Progenitor cell of endocrine pancreas (in vitro differentiated cells): ENCODE measurements around the gene PCSK1N. TPM values are rescaled to one million over a fixed set of nuclear protein-coding genes. Genes with fewer than 3 reads are reported as not detected.

ENCODE experiments used
- DNase-seq: peaks from one replicate; pipeline ENCODE4 v3.0.0; 2021; ENCODE audit warnings: low spot score; ENCODE audit not compliant: unreplicated experiment
- H3K27ac Mint-ChIP-seq: 2 replicates; pipeline ENCODE4 v1.8.0; 2021; ENCODE audit warnings: mild to moderate bottlenecking, moderate library complexity, mixed read lengths
- H3K27me3 Mint-ChIP-seq: 2 replicates; pipeline ENCODE4 v1.8.0; 2021; ENCODE audit warnings: mixed read lengths
- H3K36me3 Mint-ChIP-seq: 2 replicates; pipeline ENCODE4 v1.8.0; 2022; ENCODE audit warnings: mixed read lengths; ENCODE audit not compliant: insufficient read depth
- H3K4me1 Mint-ChIP-seq: 2 replicates; pipeline ENCODE4 v1.8.0; 2021; ENCODE audit warnings: low read depth, mixed read lengths
- H3K4me3 Mint-ChIP-seq: 2 replicates; pipeline ENCODE4 v1.8.0; 2021; ENCODE audit warnings: low read depth, mild to moderate bottlenecking, moderate library complexity, mixed read lengths
- H3K9me3 Mint-ChIP-seq: 2 replicates; pipeline ENCODE4 v1.8.0; 2021; ENCODE audit warnings: low read depth, mixed read lengths
- CTCF ChIP-seq: fragments of 200-600 bp; sonication (generic); IDR thresholded peaks from one replicate; pipeline ENCODE4 v1.5.0; 2021; ENCODE audit warnings: antibody characterized with exemption, mild to moderate bottlenecking; ENCODE audit not compliant: unreplicated experiment
- total RNA-seq: library from RNA; stranded (reverse); gene quantifications from 2 replicates; pipeline ENCODE4 v1.2.1, GENCODE V29; 2021

The PCSK1N gene
- total RNA-seq, 1 donor from 2014 or later, result 58.3 TPM

- Mint-ChIP-seq H3K36me3 (no peaks in the 10 kb centered on the region), H3K4me1 (peaks cover 3% of the 10 kb centered on the region), H3K27me3 (no peaks in the 10 kb centered on the region), H3K27ac (no peak overlapping the region), H3K9me3 (peaks cover 3% of the 10 kb centered on the region), H3K4me3 (no peak overlapping the region)
- DNase-seq, result no peak
- no peak for TF ChIP-seq CTCF
Measured at GRCh38 chrX:48794911-48795515, 40.4 kb downstream of the PCSK1N start.

- Mint-ChIP-seq H3K36me3 (no peaks in the 10 kb centered on the region), H3K27ac (peak overlapping the region; percentile 31), H3K27me3 (no peaks in the 10 kb centered on the region), H3K9me3 (peaks cover 3% of the 10 kb centered on the region), H3K4me1 (peaks cover 3% of the 10 kb centered on the region), H3K4me3 (no peak overlapping the region)
- no peak for TF ChIP-seq CTCF
- no peak for DNase-seq
Measured at GRCh38 chrX:48794340-48794910, 41.0 kb downstream of the PCSK1N start.

GRCh38 chrX:48793935-48794334 is 41.5 kb downstream of the PCSK1N start:
- Mint-ChIP-seq H3K9me3 (peaks cover 3% of the 10 kb centered on the region), H3K36me3 (no peaks in the 10 kb centered on the region), H3K4me1 (peaks cover 3% of the 10 kb centered on the region), H3K27ac (no peak overlapping the region), H3K4me3 (no peak overlapping the region), H3K27me3 (no peaks in the 10 kb centered on the region)
- TF ChIP-seq CTCF, result no peak
- no peak for DNase-seq

GRCh38 chrX:48792219-48792618 is 43.2 kb downstream of the PCSK1N start:
- Mint-ChIP-seq H3K9me3 (peaks cover 6% of the 10 kb centered on the region), H3K4me3 (no peak overlapping the region)

More at GRCh38 chrX:48792219-48792618, 43.2 kb downstream of the PCSK1N start:
- Mint-ChIP-seq H3K4me1 (peaks cover 3% of the 10 kb centered on the region), H3K36me3 (no peaks in the 10 kb centered on the region), H3K27me3 (peaks cover 11% of the 10 kb centered on the region), H3K27ac (no peak overlapping the region)
- DNase-seq, result no peak
- TF ChIP-seq CTCF, result no peak
